K562 (cell line): ENCODE measurements around the gene NR6A1. TPM values are rescaled to one million over a fixed set of nuclear protein-coding genes. Genes with fewer than 3 reads are reported as not detected.

Source experiments
- ATAC-seq: fragments of 200-7000 bp; cut with Tn5 transposase; 3 replicates; pipeline ENCODE4 v1.9.1; 2020; ENCODE audit warnings: moderate library complexity
- BruUV-seq: library from RNA; stranded (reverse); fragments of 400-500 nt; replicated peaks from 2 replicates; lab custom pipeline; 2021; lab: Mats Ljungman, UMichigan
- CTCF ChIA-PET: fragments of 300-600 bp; formaldehyde crosslinking; extraction: SDS; loops from one replicate; lab custom pipeline; 2021; ENCODE audit warnings: low intra/inter-chr PET ratio; lab: Yijun Ruan, JAX
- POLR2A ChIA-PET: fragments of 300-600, 350-650 bp; sonication (Branson Sonifier 250); formaldehyde crosslinking; extraction: SDS; loops from one replicate; lab custom pipeline; 2021; ENCODE audit warnings: antibody characterized with exemption, inconsistent platforms; lab: Yijun Ruan, JAX
- DNase-seq, 4 experiments: peaks; one replicate each; pipeline versions ENCODE4 v3.0.0 to v3.0.0-alpha.2; 2011 to 2018; ENCODE audit warnings: low spot score in 3 of 4, mixed read lengths in 3 of 4; ENCODE audit errors: extremely low read depth in 1 of 4
- FAIRE-seq: peaks from 2 replicates; lab custom pipeline; 2011; peaks lifted over from hg19 to GRCh38; lab: Jason Lieb, UNC
- H2AFZ ChIP-seq: 2 replicates; pipeline ENCODE4 v1.6.0; 2011; ENCODE audit warnings: low read depth, low read length, control low read depth, inconsistent platforms
- H3K27ac ChIP-seq: fragments of 200-600 bp; 3 replicates; pipeline ENCODE4 v1.8.0; 2011; ENCODE audit warnings: low read depth, mild to moderate bottlenecking, control low read depth, inconsistent platforms, low read length, moderate library complexity, mixed read lengths; ENCODE audit errors: extremely low read depth
- H3K27me3 ChIP-seq, 2 experiments: fragments of 300-600 bp in 1 of 2; 2 replicates in 1 of 2; 3 replicates in 1 of 2; pipeline versions ENCODE4 v1.6.0 to v1.8.0; 2011; ENCODE audit warnings: inconsistent platforms in 2 of 2, low read length in 2 of 2, mild to moderate bottlenecking in 1 of 2, mixed read lengths in 1 of 2, moderate library complexity in 1 of 2; ENCODE audit not compliant: control insufficient read depth in 2 of 2, insufficient read depth in 2 of 2
- H3K36me3 ChIP-seq: fragments of 300-600 bp; 3 replicates; pipeline ENCODE4 v1.8.0; 2011; ENCODE audit warnings: mild to moderate bottlenecking, low read length, inconsistent platforms; ENCODE audit not compliant: control insufficient read depth, insufficient read depth
- H3K4me1 ChIP-seq, 2 experiments: fragments of 200-600 bp in 1 of 2; replicated peaks in 1 of 2; 2 replicates in 1 of 2; 3 replicates in 1 of 2; pipeline versions ENCODE4 v1.5.1 to v1.8.0; 2011; ENCODE audit warnings: inconsistent platforms in 2 of 2, low read length in 2 of 2, mild to moderate bottlenecking in 1 of 2, mixed read lengths in 1 of 2, moderate library complexity in 1 of 2; ENCODE audit not compliant: control insufficient read depth in 2 of 2, insufficient read depth in 2 of 2
- H3K4me2 ChIP-seq: 2 replicates; pipeline ENCODE4 v1.6.1; 2011; ENCODE audit warnings: low read length, control low read depth, inconsistent platforms, mixed read lengths; ENCODE audit not compliant: insufficient read depth
- H3K4me3 ChIP-seq: fragments of 200-600 bp; sonication (generic), shearing (Covaris generic); 2 replicates; pipeline ENCODE4 v1.5.1; 2016; ENCODE audit warnings: control low read depth, inconsistent platforms
- H3K79me2 ChIP-seq: fragments of 200-600 bp; 3 replicates; pipeline ENCODE4 v1.8.0; 2011; ENCODE audit warnings: low read length, inconsistent platforms; ENCODE audit not compliant: control insufficient read depth, insufficient read depth
- H3K9ac ChIP-seq, 2 experiments: 2 replicates each; pipeline versions ENCODE4 v1.6.0 to v1.6.1; 2011; ENCODE audit warnings: low read depth in 2 of 2, low read length in 2 of 2, control low read depth in 1 of 2, inconsistent platforms in 1 of 2, mild to moderate bottlenecking in 1 of 2, mixed read lengths in 1 of 2; ENCODE audit not compliant: insufficient read depth in 1 of 2
- H3K9me1 ChIP-seq: one replicate; pipeline ENCODE4 v1.6.0; 2011; ENCODE audit warnings: inconsistent platforms, mild to moderate bottlenecking, low read length, moderate library complexity; ENCODE audit not compliant: control insufficient read depth, insufficient read depth
- H3K9me3 ChIP-seq: replicated peaks from 2 replicates; pipeline ENCODE4 v1.5.1; 2011; ENCODE audit warnings: low read depth, low read length, inconsistent platforms; ENCODE audit not compliant: control insufficient read depth, insufficient read depth
- H4K20me1 ChIP-seq: replicated peaks from 2 replicates; pipeline ENCODE4 v1.6.1; 2011; ENCODE audit warnings: low read length, inconsistent platforms, mixed read lengths; ENCODE audit not compliant: control insufficient read depth, insufficient read depth
- MCM3 ChIP-seq: fragments of 450-650 bp; IDR thresholded peaks from 2 replicates; pipeline ENCODE4 v1.6.1; 2016
- RBM39 ChIP-seq: fragments of 200-400 bp; formaldehyde crosslinking; optimal IDR thresholded peaks from 2 replicates; pipeline ENCODE3; 2018; ENCODE audit warnings: low read depth, low read length
- ZNF3 ChIP-seq: fragments of 250-450 bp; sonication (Bioruptor Pico); IDR thresholded peaks from 2 replicates; pipeline ENCODE4 v1.5.0; 2021; ENCODE audit warnings: mild to moderate bottlenecking, moderate library complexity
- ZNF551 ChIP-seq: fragments of 250-450 bp; sonication (Bioruptor Pico); IDR thresholded peaks from 2 replicates; pipeline ENCODE4 v1.5.0; 2021; ENCODE audit warnings: mild to moderate bottlenecking, moderate library complexity
- ZNF785 ChIP-seq: fragments of 250-450 bp; sonication (Bioruptor Pico); IDR thresholded peaks from 2 replicates; pipeline ENCODE4 v1.4.0; 2020; ENCODE audit warnings: mild to moderate bottlenecking
- WGBS: fragments of 100-300 bp; shearing (Covaris generic); methylation state at CpG from one replicate; pipeline ENCODE4 v1.1.6; 2016; ENCODE audit warnings: low coverage, mixed read lengths; ENCODE audit not compliant: insufficient coverage; ENCODE audit errors: missing lambda C conversion rate; 5-methylcytosine and 5-hydroxymethylcytosine counted together
- in situ Hi-C: fragments of 300-500 bp; cut with MboI; formaldehyde crosslinking; loops from 4 replicates; pipeline ENCODE4 v1.15.0; 2018; ENCODE audit warnings: inconsistent platforms, mixed read lengths
- intact Hi-C: fragments of 100-400 bp; cut with micrococcal nuclease; formaldehyde crosslinking; loops from 2 replicates; pipeline ENCODE4 v1.14.2; 2022
- polyA plus RNA-seq, 8 experiments: library from polyadenylated mRNA; depleted of rRNA in 4 of 8; stranded (reverse) in 5 of 8; unstranded in 3 of 8; fragments of >200 nt; fragmentation: Nextera tagmentation in 2 of 8; fragmentation: Illumina TruSeq in 1 of 8; extraction: Ambion mirVana in 2 of 8; extraction: Trizol in 1 of 8; gene quantifications; 2 replicates each; pipeline versions ENCODE4 v1.2.1 to v1.2.3, GENCODE V29; 2011 to 2014; ENCODE audit warnings: inconsistent platforms in 1 of 8, missing spikeins in 1 of 8
- total RNA-seq, 7 experiments: library from RNA; depleted of rRNA in 6 of 7; stranded (reverse); fragments of >200 nt in 6 of 7; fragmentation: Illumina TruSeq in 2 of 7; extraction: Trizol in 2 of 7; gene quantifications; 2 replicates each; pipeline versions ENCODE4 v1.2.1 to v1.2.3, GENCODE V29; 2011 to 2021; ENCODE audit warnings: low replicate concordance in 1 of 7
- TF ChIP-seq, protein P1 (sequence below): fragments of 200-800 bp; sonication (Bioruptor generic); IDR thresholded peaks from 2 replicates; pipeline ENCODE4 v1.6.1; 2016; ENCODE audit warnings: missing genetic modification characterization, missing compliant biosample characterization

The NR6A1 gene
- total and polyA plus RNA-seq, 9 of the 15 experiments (the other 6 are each of a cell fraction or from before 2014, with no cell fraction given): 9.7 to 55.4 (median 28.3) TPM

DNA sequence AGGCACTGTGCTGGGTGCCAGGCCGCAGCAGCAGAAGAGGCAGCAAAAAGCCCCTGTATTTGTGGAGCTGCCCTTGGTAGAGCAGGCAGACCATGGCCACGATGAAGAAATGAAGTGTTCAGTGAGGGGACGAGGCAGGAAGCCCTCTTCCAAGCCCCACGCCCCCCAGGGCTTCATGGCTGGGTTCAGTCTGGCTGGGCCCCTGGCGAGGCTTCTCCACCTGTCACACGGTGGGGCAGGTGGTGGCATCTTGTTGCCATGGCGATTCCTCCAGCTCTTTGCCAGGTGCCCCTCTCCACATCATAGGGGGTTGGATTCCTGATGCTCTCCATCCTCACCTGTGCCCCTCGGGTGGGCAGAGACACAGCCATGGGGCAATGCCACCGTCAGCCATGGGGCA lies 299.4 kb downstream of the NR6A1 start:
- Histone ChIP-seq H3K4me1 (peaks cover 0 to 35% of the 10 kb centered on the region in 2 experiments; a peak in 3 of 5 replicates), H3K9me3 (no peaks in the 10 kb centered on the region), H3K9me1 (no peaks in the 10 kb centered on the region), H3K27ac (no peak overlapping the region), H3K9ac (no peak overlapping the region), H3K79me2 (no peaks in the 10 kb centered on the region), H3K4me3 (no peak overlapping the region), H4K20me1 (peaks cover 5% of the 10 kb centered on the region; the same call in 1 of the 2 replicates), H2AFZ (no peak overlapping the region), H3K36me3 (no peaks in the 10 kb centered on the region), H3K4me2 (no peak overlapping the region), H3K27me3 (peaks cover 9 to 48% of the 10 kb centered on the region in 2 experiments; a peak in 4 of 5 replicates)
- in situ Hi-C loops: no loop called here
- intact Hi-C loops: no loop called here
- CTCF ChIA-PET: no interaction called here
- TF ChIP-seq ZNF3 (CRISPR knock-in tag) (no peak), ZNF551 (CRISPR knock-in tag) (no peak), RBM39 (no peak), MCM3 (no peak), ZNF785 (CRISPR knock-in tag) (no peak)
- TF ChIP-seq, protein P1, sequence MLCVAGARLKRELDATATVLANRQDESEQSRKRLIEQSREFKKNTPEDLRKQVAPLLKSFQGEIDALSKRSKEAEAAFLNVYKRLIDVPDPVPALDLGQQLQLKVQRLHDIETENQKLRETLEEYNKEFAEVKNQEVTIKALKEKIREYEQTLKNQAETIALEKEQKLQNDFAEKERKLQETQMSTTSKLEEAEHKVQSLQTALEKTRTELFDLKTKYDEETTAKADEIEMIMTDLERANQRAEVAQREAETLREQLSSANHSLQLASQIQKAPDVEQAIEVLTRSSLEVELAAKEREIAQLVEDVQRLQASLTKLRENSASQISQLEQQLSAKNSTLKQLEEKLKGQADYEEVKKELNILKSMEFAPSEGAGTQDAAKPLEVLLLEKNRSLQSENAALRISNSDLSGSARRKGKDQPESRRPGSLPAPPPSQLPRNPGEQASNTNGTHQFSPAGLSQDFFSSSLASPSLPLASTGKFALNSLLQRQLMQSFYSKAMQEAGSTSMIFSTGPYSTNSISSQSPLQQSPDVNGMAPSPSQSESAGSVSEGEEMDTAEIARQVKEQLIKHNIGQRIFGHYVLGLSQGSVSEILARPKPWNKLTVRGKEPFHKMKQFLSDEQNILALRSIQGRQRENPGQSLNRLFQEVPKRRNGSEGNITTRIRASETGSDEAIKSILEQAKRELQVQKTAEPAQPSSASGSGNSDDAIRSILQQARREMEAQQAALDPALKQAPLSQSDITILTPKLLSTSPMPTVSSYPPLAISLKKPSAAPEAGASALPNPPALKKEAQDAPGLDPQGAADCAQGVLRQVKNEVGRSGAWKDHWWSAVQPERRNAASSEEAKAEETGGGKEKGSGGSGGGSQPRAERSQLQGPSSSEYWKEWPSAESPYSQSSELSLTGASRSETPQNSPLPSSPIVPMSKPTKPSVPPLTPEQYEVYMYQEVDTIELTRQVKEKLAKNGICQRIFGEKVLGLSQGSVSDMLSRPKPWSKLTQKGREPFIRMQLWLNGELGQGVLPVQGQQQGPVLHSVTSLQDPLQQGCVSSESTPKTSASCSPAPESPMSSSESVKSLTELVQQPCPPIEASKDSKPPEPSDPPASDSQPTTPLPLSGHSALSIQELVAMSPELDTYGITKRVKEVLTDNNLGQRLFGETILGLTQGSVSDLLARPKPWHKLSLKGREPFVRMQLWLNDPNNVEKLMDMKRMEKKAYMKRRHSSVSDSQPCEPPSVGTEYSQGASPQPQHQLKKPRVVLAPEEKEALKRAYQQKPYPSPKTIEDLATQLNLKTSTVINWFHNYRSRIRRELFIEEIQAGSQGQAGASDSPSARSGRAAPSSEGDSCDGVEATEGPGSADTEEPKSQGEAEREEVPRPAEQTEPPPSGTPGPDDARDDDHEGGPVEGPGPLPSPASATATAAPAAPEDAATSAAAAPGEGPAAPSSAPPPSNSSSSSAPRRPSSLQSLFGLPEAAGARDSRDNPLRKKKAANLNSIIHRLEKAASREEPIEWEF (CRISPR knock-in tag): no peak
- no TSS peak for BruUV-seq
- ATAC-seq: no peak
- 4% methylated on average over 8 of the region's 9 CpGs for WGBS
- DNase-seq: no peak
- POLR2A ChIA-PET: no interaction called here
- no peak for FAIRE-seq
